ENCODE results near the gene MB. TPM values are rescaled to one million over a fixed set of nuclear protein-coding genes. Genes with fewer than 3 reads are reported as not detected.

MB gene
- total and polyA plus RNA-seq, 4 donors: 0.13 to 0.25 TPM; not detected in 2

DNA sequence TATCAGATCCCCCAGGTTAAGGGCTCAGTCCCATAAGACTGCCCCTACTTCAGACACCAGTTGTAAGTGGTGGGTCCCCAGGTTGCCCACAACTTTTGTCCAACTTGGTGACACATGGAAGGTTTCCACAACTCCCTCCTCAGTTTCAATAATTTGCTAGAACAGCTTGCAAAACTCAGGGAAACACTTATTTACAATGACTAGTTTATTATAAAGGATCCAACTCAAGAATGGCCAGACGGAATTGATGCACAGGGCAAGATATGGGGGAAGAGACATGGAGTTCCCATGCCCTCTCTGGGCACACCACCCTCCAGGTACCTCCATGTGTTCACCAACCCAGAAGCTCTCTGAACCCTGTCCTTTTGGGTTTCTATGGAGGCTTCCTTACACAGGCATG lies 36.7 kb upstream of the MB start:
- Histone ChIP-seq H3K4me1 (ENCODE audit: control insufficient read depth in 4 of 4, insufficient read depth in 4 of 4, low read length in 3 of 4) (peaks cover 7 to 34% (median 15%) of the 10 kb centered on the region in 4 donors), H3K4me3 (ENCODE audit: low read depth in 1 of 3, low read length in 3 of 3) (no peak overlapping the region), H3K36me3 (ENCODE audit: control insufficient read depth in 4 of 4, insufficient read depth in 3 of 4, low read depth in 1 of 4, low read length in 3 of 4) (peaks cover 9 to 40% (median 27%) of the 10 kb centered on the region in 4 donors), H3K27me3 (ENCODE audit: control insufficient read depth in 4 of 4, insufficient read depth in 4 of 4, low read length in 3 of 4) (no peaks in the 10 kb centered on the region), H3K9me3 (ENCODE audit: control insufficient read depth in 4 of 4, low read length in 3 of 4) (no peaks in the 10 kb centered on the region), H3K9ac (ENCODE audit: low read depth in 1 of 2, low read length in 2 of 2) (no peak overlapping the region), H3K27ac (ENCODE audit: low read depth in 1 of 2, low read length in 2 of 2) (no peak overlapping the region)
- WGBS: 100% methylated on average over 1 of the region's 1 CpG
- no peak for TF ChIP-seq RXRA (IDR thresholded peaks at IDR 0.05)
- no peak for TF ChIP-seq FOXA1 (IDR thresholded peaks at IDR 0.05)
- no peak for TF ChIP-seq HNF4G (IDR thresholded peaks at IDR 0.05)
- TF ChIP-seq, protein P1, sequence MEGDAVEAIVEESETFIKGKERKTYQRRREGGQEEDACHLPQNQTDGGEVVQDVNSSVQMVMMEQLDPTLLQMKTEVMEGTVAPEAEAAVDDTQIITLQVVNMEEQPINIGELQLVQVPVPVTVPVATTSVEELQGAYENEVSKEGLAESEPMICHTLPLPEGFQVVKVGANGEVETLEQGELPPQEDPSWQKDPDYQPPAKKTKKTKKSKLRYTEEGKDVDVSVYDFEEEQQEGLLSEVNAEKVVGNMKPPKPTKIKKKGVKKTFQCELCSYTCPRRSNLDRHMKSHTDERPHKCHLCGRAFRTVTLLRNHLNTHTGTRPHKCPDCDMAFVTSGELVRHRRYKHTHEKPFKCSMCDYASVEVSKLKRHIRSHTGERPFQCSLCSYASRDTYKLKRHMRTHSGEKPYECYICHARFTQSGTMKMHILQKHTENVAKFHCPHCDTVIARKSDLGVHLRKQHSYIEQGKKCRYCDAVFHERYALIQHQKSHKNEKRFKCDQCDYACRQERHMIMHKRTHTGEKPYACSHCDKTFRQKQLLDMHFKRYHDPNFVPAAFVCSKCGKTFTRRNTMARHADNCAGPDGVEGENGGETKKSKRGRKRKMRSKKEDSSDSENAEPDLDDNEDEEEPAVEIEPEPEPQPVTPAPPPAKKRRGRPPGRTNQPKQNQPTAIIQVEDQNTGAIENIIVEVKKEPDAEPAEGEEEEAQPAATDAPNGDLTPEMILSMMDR (IDR thresholded peaks at IDR 0.05; ENCODE audit: low read depth, low read length, missing input control): no peak
- no peak for DNase-seq (ENCODE audit: low spot score)

GRCh38 chr22:35651085-35651484 lies 34.0 kb upstream of the MB start:
- H3K27ac ChIP-seq (ENCODE audit: low read depth in 1 of 2, low read length in 2 of 2): no peak overlapping the region
- no peaks in the 10 kb centered on the region for H3K9me3 ChIP-seq (ENCODE audit: control insufficient read depth in 4 of 4, low read length in 3 of 4)
- DNase-seq (ENCODE audit: low spot score): no peak
- no peak overlapping the region for H3K9ac ChIP-seq (ENCODE audit: low read depth in 1 of 2, low read length in 2 of 2)
- H3K27me3 ChIP-seq (ENCODE audit: control insufficient read depth in 4 of 4, insufficient read depth in 4 of 4, low read length in 3 of 4): no peaks in the 10 kb centered on the region
- no peak for TF ChIP-seq RXRA (IDR thresholded peaks at IDR 0.05)
- TF ChIP-seq JUND (IDR thresholded peaks at IDR 0.05): no peak
- TF ChIP-seq, protein P2, sequence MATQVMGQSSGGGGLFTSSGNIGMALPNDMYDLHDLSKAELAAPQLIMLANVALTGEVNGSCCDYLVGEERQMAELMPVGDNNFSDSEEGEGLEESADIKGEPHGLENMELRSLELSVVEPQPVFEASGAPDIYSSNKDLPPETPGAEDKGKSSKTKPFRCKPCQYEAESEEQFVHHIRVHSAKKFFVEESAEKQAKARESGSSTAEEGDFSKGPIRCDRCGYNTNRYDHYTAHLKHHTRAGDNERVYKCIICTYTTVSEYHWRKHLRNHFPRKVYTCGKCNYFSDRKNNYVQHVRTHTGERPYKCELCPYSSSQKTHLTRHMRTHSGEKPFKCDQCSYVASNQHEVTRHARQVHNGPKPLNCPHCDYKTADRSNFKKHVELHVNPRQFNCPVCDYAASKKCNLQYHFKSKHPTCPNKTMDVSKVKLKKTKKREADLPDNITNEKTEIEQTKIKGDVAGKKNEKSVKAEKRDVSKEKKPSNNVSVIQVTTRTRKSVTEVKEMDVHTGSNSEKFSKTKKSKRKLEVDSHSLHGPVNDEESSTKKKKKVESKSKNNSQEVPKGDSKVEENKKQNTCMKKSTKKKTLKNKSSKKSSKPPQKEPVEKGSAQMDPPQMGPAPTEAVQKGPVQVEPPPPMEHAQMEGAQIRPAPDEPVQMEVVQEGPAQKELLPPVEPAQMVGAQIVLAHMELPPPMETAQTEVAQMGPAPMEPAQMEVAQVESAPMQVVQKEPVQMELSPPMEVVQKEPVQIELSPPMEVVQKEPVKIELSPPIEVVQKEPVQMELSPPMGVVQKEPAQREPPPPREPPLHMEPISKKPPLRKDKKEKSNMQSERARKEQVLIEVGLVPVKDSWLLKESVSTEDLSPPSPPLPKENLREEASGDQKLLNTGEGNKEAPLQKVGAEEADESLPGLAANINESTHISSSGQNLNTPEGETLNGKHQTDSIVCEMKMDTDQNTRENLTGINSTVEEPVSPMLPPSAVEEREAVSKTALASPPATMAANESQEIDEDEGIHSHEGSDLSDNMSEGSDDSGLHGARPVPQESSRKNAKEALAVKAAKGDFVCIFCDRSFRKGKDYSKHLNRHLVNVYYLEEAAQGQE (IDR thresholded peaks at IDR 0.05): no peak
- no peak for TF ChIP-seq RAD21 (IDR thresholded peaks at IDR 0.05)
- no peak for TF ChIP-seq HNF4A (conservative IDR thresholded peaks at IDR 0.05)
- TF ChIP-seq, protein P1 (IDR thresholded peaks at IDR 0.05; ENCODE audit: low read depth, low read length, missing input control): no peak
- TF ChIP-seq HNF4G (IDR thresholded peaks at IDR 0.05): no peak
- no peak for TF ChIP-seq TAF1 (conservative IDR thresholded peaks at IDR 0.05)
- TF ChIP-seq FOXA2 (IDR thresholded peaks at IDR 0.05): no peak
- TF ChIP-seq MAX (IDR thresholded peaks at IDR 0.05): no peak
- TF ChIP-seq SP1 (IDR thresholded peaks at IDR 0.05): no peak
- no peak for TF ChIP-seq FOXA1 (IDR thresholded peaks at IDR 0.05)
- TF ChIP-seq GABPA (IDR thresholded peaks at IDR 0.05 in 1 of 2, conservative IDR thresholded peaks at IDR 0.05 in 1 of 2): no peak
- TF ChIP-seq YY1 (IDR thresholded peaks at IDR 0.05): no peak
- TF ChIP-seq ATF3 (IDR thresholded peaks at IDR 0.05): no peak
- TF ChIP-seq NR2F2 (IDR thresholded peaks at IDR 0.05): no peak
- H3K4me1 ChIP-seq (ENCODE audit: control insufficient read depth in 4 of 4, insufficient read depth in 4 of 4, low read length in 3 of 4): peaks cover 7 to 47% (median 26%) of the 10 kb centered on the region in 4 donors
- 98% methylated on average over 7 of the region's 7 CpGs for WGBS
- peaks cover 0 to 15% (median 2%) of the 10 kb centered on the region in 4 donors for H3K36me3 ChIP-seq (ENCODE audit: control insufficient read depth in 4 of 4, insufficient read depth in 3 of 4, low read depth in 1 of 4, low read length in 3 of 4)
- peak overlapping the region in 2 of 3 donors; percentile 21 to 28 for H3K4me3 ChIP-seq (ENCODE audit: low read depth in 1 of 3, low read length in 3 of 3)

Measured in liver (tissue), 9 donors.